ENCODE data around the gene ACP4.
A peak's percentile ranks its signal among the peaks of the same experiment; 100 is the strongest.

The ACP4 gene

GRCh38 chr19:50826492-50827240, 36.5 kb downstream of the ACP4 start:
- no peak for DNase-seq

GRCh38 chr19:50827476-50827875, 37.3 kb downstream of the ACP4 start:
- DNase-seq, result no peak

GRCh38 chr19:50829801-50830200, 39.6 kb downstream of the ACP4 start:
- DNase-seq, result no peak

GRCh38 chr19:50830266-50831025, 40.2 kb downstream of the ACP4 start:
- DNase-seq, result no peak

- no peak for DNase-seq
These were observed 40.8 kb downstream of the ACP4 start for GRCh38 chr19:50831026-50831396.

GRCh38 chr19:50832666-50833065, 42.5 kb downstream of the ACP4 start:
- DNase-seq, result no peak

GRCh38 chr19:50833117-50833801, 43.0 kb downstream of the ACP4 start, which contains the start of gene KLK15:
Gene KLK15, minus strand, starts transcription at chr19:50833574. Its CDS starts 2,082 bp downstream, at chr19:50831492.
- no peak for DNase-seq

GRCh38 chr19:50833802-50834167, 43.6 kb downstream of the ACP4 start:
- DNase-seq, result no peak

GRCh38 chr19:50835103-50835784, 45.0 kb downstream of the ACP4 start:
- peak; percentile 14 for DNase-seq

GRCh38 chr19:50835785-50836542, 45.7 kb downstream of the ACP4 start:
- peak; percentile 70 for DNase-seq

GRCh38 chr19:50836543-50837195, 46.5 kb downstream of the ACP4 start:
- no peak for DNase-seq

- no peak for DNase-seq
These were observed 47.1 kb downstream of the ACP4 start for GRCh38 chr19:50837300-50837699.

GRCh38 chr19:50838239-50838638, 48.0 kb downstream of the ACP4 start:
- DNase-seq, result no peak

GRCh38 chr19:50839712-50840655, 49.8 kb downstream of the ACP4 start:
- no peak for DNase-seq

GRCh38 chr19:50842130-50842529, 51.9 kb downstream of the ACP4 start:
- DNase-seq, result no peak

- DNase-seq, result no peak
These were observed 53.0 kb downstream of the ACP4 start for GRCh38 chr19:50843205-50843604.

- no peak for DNase-seq
These were observed 53.5 kb downstream of the ACP4 start for GRCh38 chr19:50843701-50844221.

- DNase-seq, result peak; percentile 26
These were observed 54.2 kb downstream of the ACP4 start for GRCh38 chr19:50844296-50844935.

Data from NCI-H1105 (cell line).